Vagina (tissue), 2 donors: ENCODE results near the gene MPP7. TPM values are rescaled to one million over a fixed set of nuclear protein-coding genes. Genes with fewer than 3 reads are reported as not detected.

Source experiments
- DNase-seq, 2 donors: peaks; one replicate each; pipeline ENCODE4 v3.0.0-alpha.2; 2017; ENCODE audit errors: extremely low spot score in 2 of 2
- H3K27ac ChIP-seq: fragments of 200-600 bp; sonication (generic); one replicate; pipeline ENCODE4 v1.5.1; 2019
- H3K27me3 ChIP-seq: fragments of 200-600 bp; sonication (generic); one replicate; pipeline ENCODE4 v1.5.1; 2019
- H3K36me3 ChIP-seq, 2 donors: fragments of 200-600 bp; sonication (generic); one replicate each; pipeline ENCODE4 v1.5.1; 2017 to 2019
- H3K4me1 ChIP-seq: fragments of 200-600 bp; sonication (generic); one replicate; pipeline ENCODE4 v1.5.1; 2019
- H3K4me3 ChIP-seq, 2 donors: fragments of 200-600 bp; sonication (generic); 1 replicate in 1 of 2; 2 replicates in 1 of 2; pipeline ENCODE4 v1.5.1; 2016 to 2019
- H3K9me3 ChIP-seq: fragments of 200-600 bp; sonication (generic); one replicate; pipeline ENCODE4 v1.5.1; 2019
- CTCF ChIP-seq, 3 experiments: fragments of 450-650 bp in 2 of 3; fragments of 200-600 bp in 1 of 3; sonication (generic) in 1 of 3; IDR thresholded peaks; one replicate each; pipeline ENCODE4 v1.5.1; 2017 to 2019; ENCODE audit warnings: antibody characterized with exemption in 3 of 3, mild to moderate bottlenecking in 2 of 3, moderate library complexity in 2 of 3
- POLR2A ChIP-seq, 2 donors: fragments of 450-650 bp; IDR thresholded peaks; one replicate each; pipeline ENCODE4 v1.6.1; 2017; ENCODE audit warnings: antibody characterized with exemption in 2 of 2, mild to moderate bottlenecking in 2 of 2, moderate library complexity in 2 of 2
- POLR2AphosphoS5 ChIP-seq, 2 donors: sonication (generic); formaldehyde crosslinking; IDR thresholded peaks; one replicate each; pipeline ENCODE4 v1.9.0; 2017; ENCODE audit warnings: antibody characterized with exemption in 2 of 2, mild to moderate bottlenecking in 2 of 2, low read depth in 1 of 2; ENCODE audit not compliant: insufficient read depth in 1 of 2
- intact Hi-C: fragments of 100-400 bp; cut with DNase I; formaldehyde crosslinking; loops from one replicate; pipeline ENCODE4 v1.15.1; 2023
- total RNA-seq: library from RNA; depleted of rRNA; stranded (reverse); fragments of >200 nt; gene quantifications from one replicate; pipeline ENCODE4 v1.2.3, GENCODE V29; 2016

MPP7 gene
- total RNA-seq, 1 donor from 2014 or later: 24.8 TPM

GRCh38 chr10:28311104-28311503 lies 8.2 kb upstream of the MPP7 start:
- Histone ChIP-seq H3K27ac (no peak overlapping the region), H3K4me1 (no peaks in the 10 kb centered on the region), H3K27me3 (no peaks in the 10 kb centered on the region), H3K9me3 (no peaks in the 10 kb centered on the region), H3K4me3 (no peak overlapping the region), H3K36me3 (no peaks in the 10 kb centered on the region)
- TF ChIP-seq POLR2AphosphoS5 (IDR thresholded peaks at IDR 0.05; ENCODE audit: insufficient read depth in 1 of 2, low read depth in 1 of 2) (no peak), CTCF (IDR thresholded peaks at IDR 0.05) (no peak), POLR2A (IDR thresholded peaks at IDR 0.05) (no peak)
- no peak for DNase-seq
- intact Hi-C loops: no loop called here

DNA sequence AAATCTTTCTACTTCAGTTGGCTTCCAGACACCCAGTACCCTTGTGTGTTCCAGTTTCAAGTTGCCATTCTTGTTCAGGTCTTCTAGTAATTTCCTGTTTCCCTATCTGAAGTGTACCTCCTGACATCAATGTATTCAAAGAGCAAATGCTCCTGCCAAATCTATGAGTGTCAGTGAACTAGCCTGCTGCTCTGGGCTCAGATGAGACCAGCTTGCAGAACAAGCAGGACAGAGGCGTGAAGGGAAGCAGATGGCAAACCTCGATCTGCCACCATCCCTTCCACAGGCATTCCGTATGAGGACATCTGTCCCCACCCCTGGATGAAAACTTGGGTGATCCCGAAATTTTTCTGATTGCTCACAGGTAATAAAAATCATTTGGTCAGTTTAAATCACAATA lies 4.4 kb upstream of the MPP7 start:
- no peaks in the 10 kb centered on the region for H3K27me3 ChIP-seq
- no peak overlapping the region for H3K27ac ChIP-seq
- TF ChIP-seq CTCF (IDR thresholded peaks at IDR 0.05) (no peak), POLR2A (IDR thresholded peaks at IDR 0.05) (no peak), POLR2AphosphoS5 (IDR thresholded peaks at IDR 0.05; ENCODE audit: insufficient read depth in 1 of 2, low read depth in 1 of 2) (no peak)
- no peaks in the 10 kb centered on the region for H3K9me3 ChIP-seq
- H3K4me3 ChIP-seq: no peak overlapping the region
- no peaks in the 10 kb centered on the region for H3K36me3 ChIP-seq
- DNase-seq: no peak
- H3K4me1 ChIP-seq: peaks cover 7% of the 10 kb centered on the region
- intact Hi-C loops: no loop called here

DNA sequence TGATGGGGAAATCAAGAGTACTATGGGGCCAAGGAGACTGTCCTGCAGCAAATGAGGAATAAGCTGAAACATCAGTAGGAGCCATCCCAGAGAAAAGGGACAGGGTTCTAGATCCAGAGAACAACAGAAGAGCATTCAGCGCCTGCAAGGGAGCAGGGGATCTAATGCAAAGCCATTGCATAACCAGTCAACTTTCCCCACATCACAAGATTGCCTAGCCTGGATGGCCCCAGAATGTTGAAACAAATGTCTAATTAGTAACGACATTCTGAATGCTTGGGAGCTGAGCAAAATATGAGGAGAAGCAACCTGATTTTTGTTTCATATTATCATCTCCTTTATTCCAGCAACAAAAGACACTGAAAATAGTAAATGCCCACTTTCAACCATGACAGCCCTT lies 2.7 kb upstream of the MPP7 start:
- Histone ChIP-seq H3K4me1 (peaks cover 18% of the 10 kb centered on the region), H3K36me3 (no peaks in the 10 kb centered on the region), H3K9me3 (no peaks in the 10 kb centered on the region), H3K4me3 (no peak overlapping the region), H3K27ac (no peak overlapping the region), H3K27me3 (no peaks in the 10 kb centered on the region)
- no peak for TF ChIP-seq POLR2A (IDR thresholded peaks at IDR 0.05)
- no peak for TF ChIP-seq CTCF (IDR thresholded peaks at IDR 0.05)
- no peak for TF ChIP-seq POLR2AphosphoS5 (IDR thresholded peaks at IDR 0.05; ENCODE audit: insufficient read depth in 1 of 2, low read depth in 1 of 2)
- intact Hi-C loops: no loop called here
- no peak for DNase-seq

DNA sequence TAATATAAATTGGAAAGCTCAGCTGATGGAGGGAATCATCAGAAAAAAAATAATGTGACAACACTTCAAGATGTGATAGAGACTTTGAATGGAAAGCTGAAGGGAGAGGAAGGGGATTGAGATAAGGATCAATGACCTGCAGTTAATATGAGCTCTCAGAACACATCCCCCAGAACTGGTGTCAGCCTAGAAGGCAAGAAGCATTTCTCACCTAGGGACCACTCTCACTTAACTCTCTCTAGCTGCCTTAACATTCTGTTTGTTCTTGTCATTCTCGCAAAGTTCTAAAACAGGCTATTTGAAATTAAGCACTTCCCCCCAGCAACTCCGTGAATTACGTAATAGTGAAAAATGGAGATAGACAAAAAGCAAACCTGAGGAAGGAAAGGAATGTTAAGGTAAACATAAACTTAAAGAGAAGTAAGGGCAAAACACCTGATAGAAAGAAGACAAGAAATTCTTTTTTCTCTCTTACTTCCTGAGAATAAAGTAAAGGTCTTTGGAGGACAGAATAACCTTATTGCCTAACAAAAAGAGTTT lies 1.2 kb upstream of the MPP7 start:
- no peak for TF ChIP-seq POLR2A (IDR thresholded peaks at IDR 0.05)
- no peak for TF ChIP-seq POLR2AphosphoS5 (IDR thresholded peaks at IDR 0.05; ENCODE audit: insufficient read depth in 1 of 2, low read depth in 1 of 2)
- no peak for TF ChIP-seq CTCF (IDR thresholded peaks at IDR 0.05)
- intact Hi-C loops: no loop called here
- H3K4me1 ChIP-seq: peaks cover 18% of the 10 kb centered on the region
- H3K4me3 ChIP-seq: no peak overlapping the region
- no peaks in the 10 kb centered on the region for H3K9me3 ChIP-seq
- no peaks in the 10 kb centered on the region for H3K27me3 ChIP-seq
- no peak overlapping the region for H3K27ac ChIP-seq
- no peak for DNase-seq
- no peaks in the 10 kb centered on the region for H3K36me3 ChIP-seq

DNA sequence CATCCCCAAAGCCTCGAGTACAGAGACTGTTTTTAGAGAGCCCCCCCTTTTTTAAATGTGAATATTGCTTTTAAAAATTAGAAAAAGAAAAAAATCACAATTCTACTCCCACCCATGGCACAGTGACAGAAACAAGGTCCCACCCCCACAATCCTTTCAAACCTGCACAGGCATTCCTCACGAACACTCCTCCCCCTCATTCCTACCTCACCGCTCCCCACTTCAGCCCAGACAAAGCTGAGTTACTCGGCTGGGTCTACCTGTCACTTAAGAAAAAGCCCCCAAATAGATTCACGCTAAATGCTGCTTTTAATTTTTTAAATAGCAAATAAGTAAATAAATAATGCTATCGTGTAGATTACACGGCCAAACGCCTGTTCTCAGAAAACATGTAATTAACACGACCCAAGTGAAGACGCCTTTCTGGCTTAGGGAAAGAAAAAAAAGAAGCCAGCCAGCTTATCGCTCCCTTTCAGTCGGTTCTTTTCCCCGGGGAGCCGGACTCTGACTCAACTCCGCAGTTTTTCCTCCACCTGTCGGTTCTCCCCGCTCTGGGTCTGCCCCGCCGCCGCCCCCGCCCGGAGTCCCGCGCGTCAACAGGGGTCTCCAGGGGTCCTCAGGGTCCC lies 739 bp downstream of the MPP7 start:
- intact Hi-C loops: no loop called here
- Histone ChIP-seq H3K4me3 (peak overlapping the region; percentile 66 to 87), H3K27me3 (no peaks in the 10 kb centered on the region), H3K36me3 (no peaks in the 10 kb centered on the region), H3K4me1 (peaks cover 18% of the 10 kb centered on the region), H3K27ac (peak overlapping the region; percentile 92), H3K9me3 (no peaks in the 10 kb centered on the region)
- DNase-seq: no peak
- no peak for TF ChIP-seq CTCF (IDR thresholded peaks at IDR 0.05)
- no peak for TF ChIP-seq POLR2AphosphoS5 (IDR thresholded peaks at IDR 0.05; ENCODE audit: insufficient read depth in 1 of 2, low read depth in 1 of 2)
- TF ChIP-seq POLR2A (IDR thresholded peaks at IDR 0.05): no peak
